Nephron (organoid): ENCODE measurements around the gene RCE1.

ENCODE experiments used
- H3K27ac Mint-ChIP-seq, 3 experiments: 2 replicates each; pipeline ENCODE4 v1.8.0; 2020; ENCODE audit warnings: mixed read lengths in 3 of 3, mild to moderate bottlenecking in 2 of 3, moderate library complexity in 1 of 3
- H3K27me3 Mint-ChIP-seq: 2 replicates; pipeline ENCODE4 v1.8.0; 2021; ENCODE audit warnings: low read depth, mild to moderate bottlenecking, moderate library complexity, mixed read lengths
- H3K36me3 Mint-ChIP-seq: 2 replicates; pipeline ENCODE4 v1.8.0; 2020; ENCODE audit warnings: low read depth, mixed read lengths
- H3K4me1 Mint-ChIP-seq: 2 replicates; pipeline ENCODE4 v1.8.0; 2020; ENCODE audit warnings: mixed read lengths
- H3K4me3 Mint-ChIP-seq, 3 experiments: 2 replicates each; pipeline ENCODE4 v1.8.0; 2020; ENCODE audit warnings: mild to moderate bottlenecking in 3 of 3, mixed read lengths in 3 of 3, moderate library complexity in 2 of 3
- H3K9me3 Mint-ChIP-seq: 2 replicates; pipeline ENCODE4 v1.8.0; 2020; ENCODE audit warnings: mixed read lengths
- TF ChIP-seq, protein P1 (sequence below), 3 experiments: fragments of 200-600 bp; sonication (generic); IDR thresholded peaks; one replicate each; pipeline ENCODE4 v1.5.0; 2021; ENCODE audit warnings: antibody characterized with exemption in 3 of 3; ENCODE audit not compliant: unreplicated experiment in 3 of 3

RCE1 gene

GRCh38 chr11:66834539-66834845 is 8.7 kb upstream of the RCE1 start:
- Mint-ChIP-seq H3K9me3 (no peaks in the 10 kb centered on the region), H3K27ac (no peak overlapping the region), H3K4me3 (no peak overlapping the region), H3K36me3 (peaks cover 7% of the 10 kb centered on the region), H3K4me1 (no peaks in the 10 kb centered on the region), H3K27me3 (no peaks in the 10 kb centered on the region)
- TF ChIP-seq, protein P1, sequence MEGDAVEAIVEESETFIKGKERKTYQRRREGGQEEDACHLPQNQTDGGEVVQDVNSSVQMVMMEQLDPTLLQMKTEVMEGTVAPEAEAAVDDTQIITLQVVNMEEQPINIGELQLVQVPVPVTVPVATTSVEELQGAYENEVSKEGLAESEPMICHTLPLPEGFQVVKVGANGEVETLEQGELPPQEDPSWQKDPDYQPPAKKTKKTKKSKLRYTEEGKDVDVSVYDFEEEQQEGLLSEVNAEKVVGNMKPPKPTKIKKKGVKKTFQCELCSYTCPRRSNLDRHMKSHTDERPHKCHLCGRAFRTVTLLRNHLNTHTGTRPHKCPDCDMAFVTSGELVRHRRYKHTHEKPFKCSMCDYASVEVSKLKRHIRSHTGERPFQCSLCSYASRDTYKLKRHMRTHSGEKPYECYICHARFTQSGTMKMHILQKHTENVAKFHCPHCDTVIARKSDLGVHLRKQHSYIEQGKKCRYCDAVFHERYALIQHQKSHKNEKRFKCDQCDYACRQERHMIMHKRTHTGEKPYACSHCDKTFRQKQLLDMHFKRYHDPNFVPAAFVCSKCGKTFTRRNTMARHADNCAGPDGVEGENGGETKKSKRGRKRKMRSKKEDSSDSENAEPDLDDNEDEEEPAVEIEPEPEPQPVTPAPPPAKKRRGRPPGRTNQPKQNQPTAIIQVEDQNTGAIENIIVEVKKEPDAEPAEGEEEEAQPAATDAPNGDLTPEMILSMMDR (IDR thresholded peaks at IDR 0.05; ENCODE audit: unreplicated experiment in 3 of 3) = no peak

DNA sequence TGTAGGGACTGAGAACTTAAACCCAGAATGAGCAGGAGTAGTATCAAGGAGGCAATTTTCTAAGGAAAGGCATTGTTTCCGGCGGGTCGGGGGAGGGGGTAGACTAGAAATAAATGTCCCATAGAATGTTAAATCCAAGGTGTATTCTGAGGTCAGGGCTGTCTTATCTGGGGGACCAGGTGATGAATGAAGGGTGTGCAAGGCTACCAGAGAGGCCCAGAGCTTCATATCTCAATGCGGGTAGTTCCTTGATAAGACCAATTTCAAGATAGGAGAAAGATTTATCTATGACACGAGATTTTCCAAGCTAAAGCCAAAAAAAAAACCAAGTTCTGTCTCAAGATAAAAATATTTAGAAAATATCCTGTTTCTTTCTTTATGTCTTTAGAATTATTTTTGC is 8.3 kb upstream of the RCE1 start:
- Mint-ChIP-seq H3K4me3 (no peak overlapping the region), H3K27me3 (no peaks in the 10 kb centered on the region), H3K36me3 (peaks cover 7% of the 10 kb centered on the region), H3K27ac (no peak overlapping the region), H3K4me1 (no peaks in the 10 kb centered on the region), H3K9me3 (no peaks in the 10 kb centered on the region)
- TF ChIP-seq, protein P1 (IDR thresholded peaks at IDR 0.05; ENCODE audit: unreplicated experiment in 3 of 3) = no peak

DNA sequence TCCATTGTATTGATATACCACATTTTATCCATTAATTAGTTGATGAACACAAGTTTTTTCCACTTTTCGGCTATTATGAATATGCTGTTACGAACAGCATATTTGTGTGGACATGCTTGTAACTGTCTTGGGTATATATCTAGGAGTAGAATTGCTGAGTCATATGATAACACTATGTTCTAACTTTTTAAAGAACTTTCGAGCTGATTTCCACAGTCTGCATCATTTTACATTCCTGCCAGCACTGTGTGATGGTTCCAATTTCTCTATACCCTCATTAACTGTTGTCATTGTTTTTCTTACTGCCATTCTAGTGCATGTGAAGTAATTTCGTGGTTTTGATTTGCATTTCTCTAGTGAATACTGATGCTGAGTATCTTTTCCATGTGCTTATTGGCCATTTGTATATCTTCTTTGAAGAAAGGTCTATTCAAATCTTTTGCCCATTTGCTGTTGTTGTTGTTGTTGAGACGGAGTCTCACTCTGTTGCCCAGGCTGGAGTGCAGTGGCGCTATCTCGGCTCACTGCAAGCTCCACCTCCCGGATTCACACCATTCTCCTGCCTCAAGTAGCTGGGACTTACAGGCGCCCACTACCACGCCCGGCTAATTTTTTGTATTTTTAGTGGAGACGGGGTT is 7.4 kb upstream of the RCE1 start:
- Mint-ChIP-seq H3K4me1 (no peaks in the 10 kb centered on the region), H3K4me3 (no peak overlapping the region), H3K27me3 (no peaks in the 10 kb centered on the region), H3K27ac (no peak overlapping the region), H3K9me3 (no peaks in the 10 kb centered on the region), H3K36me3 (peaks cover 7% of the 10 kb centered on the region)
- TF ChIP-seq, protein P1 (IDR thresholded peaks at IDR 0.05; ENCODE audit: unreplicated experiment in 3 of 3) = no peak

- Mint-ChIP-seq H3K4me3 (peak overlapping the region; percentile 33 to 36 (median 35)), H3K9me3 (no peaks in the 10 kb centered on the region), H3K4me1 (peaks cover 12% of the 10 kb centered on the region), H3K27ac (no peak overlapping the region), H3K36me3 (peaks cover 13% of the 10 kb centered on the region), H3K27me3 (no peaks in the 10 kb centered on the region)
- TF ChIP-seq, protein P1 (IDR thresholded peaks at IDR 0.05; ENCODE audit: unreplicated experiment in 3 of 3) = no peak
Measured at GRCh38 chr11:66840317-66841091, 2.7 kb upstream of the RCE1 start.

DNA sequence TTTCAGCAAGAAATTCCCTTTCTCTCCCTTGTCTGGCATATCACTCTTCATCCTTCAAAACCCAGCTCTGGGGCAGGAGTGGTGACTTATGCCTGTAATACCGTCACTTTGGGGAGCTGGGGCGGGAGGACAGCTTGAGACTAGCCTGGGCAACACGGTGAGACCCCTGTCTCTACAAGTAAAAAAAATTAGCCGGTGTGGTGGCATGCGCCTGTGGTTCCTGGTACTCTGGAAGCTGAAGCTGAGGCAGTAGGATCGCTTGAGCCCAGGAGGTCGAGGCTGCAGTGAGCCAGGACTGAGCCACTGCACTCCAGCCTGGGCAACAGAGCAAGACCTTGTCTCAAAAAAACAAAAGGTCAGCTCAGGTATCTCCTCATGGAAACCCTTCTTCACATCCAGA is 1.4 kb upstream of the RCE1 start:
- H3K27ac Mint-ChIP-seq = peak overlapping the region; percentile 73 to 87 (median 79)
- H3K27me3 Mint-ChIP-seq = no peaks in the 10 kb centered on the region
- peaks cover 17% of the 10 kb centered on the region for H3K36me3 Mint-ChIP-seq
- peak overlapping the region; percentile 91 to 93 (median 92) for H3K4me3 Mint-ChIP-seq
- TF ChIP-seq, protein P1 (IDR thresholded peaks at IDR 0.05; ENCODE audit: unreplicated experiment in 3 of 3) = no peak
- no peaks in the 10 kb centered on the region for H3K9me3 Mint-ChIP-seq
- H3K4me1 Mint-ChIP-seq = peaks cover 12% of the 10 kb centered on the region

GRCh38 chr11:66842501-66842895 is 743 bp upstream of the RCE1 start:
- Mint-ChIP-seq H3K36me3 (peaks cover 17% of the 10 kb centered on the region), H3K4me1 (peaks cover 12% of the 10 kb centered on the region), H3K27me3 (no peaks in the 10 kb centered on the region), H3K27ac (peak overlapping the region; percentile 73 to 87 (median 79)), H3K9me3 (no peaks in the 10 kb centered on the region), H3K4me3 (peak overlapping the region; percentile 91 to 93 (median 92))
- TF ChIP-seq, protein P1 (IDR thresholded peaks at IDR 0.05; ENCODE audit: unreplicated experiment in 3 of 3) = no peak
